HL-60 (cell line): Measurements from ENCODE around the gene MCM7.
"Not testable (repeated sequence)": the region's sequence is repeated elsewhere in the genome, so short reads cannot be mapped to it uniquely, and the experiment has no call there.

Experiments used
- DNase-seq, 2 experiments: peaks; one replicate each; pipeline ENCODE4 v3.0.0-alpha.2; 2010 to 2020; ENCODE audit warnings: low read depth in 1 of 2, low spot score in 1 of 2
- H3K27ac ChIP-seq: fragments of 250-450 bp; sonication (Bioruptor Pico); replicated peaks from 2 replicates; pipeline ENCODE4 v1.5.1; 2020; ENCODE audit warnings: mild to moderate bottlenecking, moderate library complexity
- H3K27me3 ChIP-seq: fragments of 250-450 bp; sonication (Bioruptor Pico); 2 replicates; pipeline ENCODE4 v1.5.1; 2021; ENCODE audit warnings: mild to moderate bottlenecking, moderate library complexity; ENCODE audit not compliant: insufficient read depth, poor library complexity, severe bottlenecking
- H3K4me3 ChIP-seq: replicated peaks from 2 replicates; pipeline ENCODE4 v1.5.1; 2011; ENCODE audit warnings: mild to moderate bottlenecking, control low read depth, low read length; ENCODE audit not compliant: insufficient read depth
- CTCF ChIP-seq: IDR thresholded peaks from one replicate; pipeline ENCODE4 v1.5.1; 2011; ENCODE audit warnings: low read length, control low read depth, inconsistent platforms; ENCODE audit not compliant: insufficient read depth
- GABPA ChIP-seq: IDR thresholded peaks from 2 replicates; pipeline ENCODE4 v1.6.1; 2012; ENCODE audit warnings: low read depth
- POLR2AphosphoS5 ChIP-seq: IDR thresholded peaks from 2 replicates; pipeline ENCODE4 v1.6.1; 2012; ENCODE audit warnings: low read depth
- REST ChIP-seq: IDR thresholded peaks from 2 replicates; pipeline ENCODE4 v1.6.1; 2012; ENCODE audit warnings: low read depth; ENCODE audit not compliant: insufficient replicate concordance
- SPI1 ChIP-seq: IDR thresholded peaks from 2 replicates; pipeline ENCODE4 v1.6.1; 2012; ENCODE audit warnings: low read depth, mild to moderate bottlenecking, borderline replicate concordance

Gene MCM7

GRCh38 chr7:100137851-100138760, 36.9 kb upstream of the MCM7 start:
- no peak for DNase-seq
- H3K27ac ChIP-seq, result no peak overlapping the region
- TF ChIP-seq CTCF (no peak), SPI1 (no peak), REST (no peak)
- no peaks in the 10 kb centered on the region for H3K27me3 ChIP-seq
- no peak overlapping the region for H3K4me3 ChIP-seq

GRCh38 chr7:100132697-100133151, 31.5 kb upstream of the MCM7 start:
- no peaks in the 10 kb centered on the region for H3K27me3 ChIP-seq
- peak; percentile 94 for TF ChIP-seq CTCF
- TF ChIP-seq GABPA, result no peak
- DNase-seq, result peak in 1 of 2 experiments; percentile 74
- no peak overlapping the region for H3K4me3 ChIP-seq
- H3K27ac ChIP-seq, result no peak overlapping the region

GRCh38 chr7:100132126-100132525, 30.9 kb upstream of the MCM7 start:
- Histone ChIP-seq H3K4me3 (no peak overlapping the region), H3K27ac (no peak overlapping the region), H3K27me3 (no peaks in the 10 kb centered on the region)
- DNase-seq, result no peak
- TF ChIP-seq GABPA, result no peak

- Histone ChIP-seq H3K27me3 (no peaks in the 10 kb centered on the region), H3K4me3 (no peak overlapping the region), H3K27ac (no peak overlapping the region)
- no peak for TF ChIP-seq SPI1
- TF ChIP-seq CTCF, result peak; percentile 56
- TF ChIP-seq POLR2AphosphoS5, result no peak
- DNase-seq, result peak in 1 of 2 experiments; percentile 76
Measured at GRCh38 chr7:100130608-100131453, 29.6 kb upstream of the MCM7 start.

GRCh38 chr7:100130220-100130607, 29.0 kb upstream of the MCM7 start:
- not testable (repeated sequence) for H3K4me3 ChIP-seq, H3K27ac ChIP-seq, DNase-seq, H3K27me3 ChIP-seq
